Stimulated activated CD4-positive, alpha-beta T cell treated with anti-CD3 and anti-CD28 coated beads, Interleukin-2, amount 100 ng/mL, for 24 hours (primary cell): ENCODE results near the gene GRIK5.
"Not testable (repeated sequence)": the region's sequence is repeated elsewhere in the genome, so short reads cannot be mapped to it uniquely, and the experiment has no call there.

Source experiments
- DNase-seq, 2 donors: peaks; one replicate each; pipeline ENCODE4 v3.0.0-alpha.2; 2020

Gene GRIK5

DNA sequence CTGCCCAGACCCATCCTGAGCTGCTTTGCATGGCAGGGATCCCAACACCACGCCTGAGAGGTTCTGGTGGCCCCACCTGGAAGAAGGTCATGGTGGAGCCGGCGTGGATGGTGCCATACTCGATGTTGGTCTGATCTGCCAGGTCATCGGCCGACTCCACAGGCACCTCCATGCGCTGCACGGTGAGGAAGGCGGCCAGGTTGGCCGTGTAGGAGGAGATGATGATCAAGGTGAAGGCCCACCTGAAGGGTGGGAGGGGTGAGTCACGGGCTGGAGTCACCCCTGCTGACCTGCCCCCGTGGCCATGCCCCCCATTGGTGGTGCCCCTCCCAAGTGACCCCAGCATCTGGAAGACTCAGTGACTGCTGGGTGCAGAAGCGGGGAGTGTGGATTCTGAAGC lies 63.4 kb downstream of the GRIK5 start:
- DNase-seq: no peak

DNA sequence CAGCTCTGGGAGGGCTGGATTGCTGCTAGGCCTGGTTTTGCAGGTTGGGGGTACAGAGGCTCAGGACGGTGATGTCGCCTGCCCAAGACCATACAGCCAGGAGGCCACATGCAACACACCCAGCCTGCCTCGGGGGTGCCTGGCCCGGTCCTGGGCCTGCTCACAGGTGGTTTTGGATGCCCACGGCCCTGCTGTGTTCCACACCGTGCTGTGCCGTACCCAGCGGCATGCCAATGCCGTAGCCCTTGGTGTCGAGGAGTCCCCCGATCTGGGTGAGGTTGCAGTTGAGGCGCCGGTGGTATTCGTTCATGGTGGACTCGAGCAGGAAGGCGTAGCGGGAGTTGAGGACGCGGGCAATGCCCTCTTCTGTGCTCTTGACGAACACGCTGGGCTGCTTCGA lies 64.5 kb downstream of the GRIK5 start:
- no peak for DNase-seq

DNA sequence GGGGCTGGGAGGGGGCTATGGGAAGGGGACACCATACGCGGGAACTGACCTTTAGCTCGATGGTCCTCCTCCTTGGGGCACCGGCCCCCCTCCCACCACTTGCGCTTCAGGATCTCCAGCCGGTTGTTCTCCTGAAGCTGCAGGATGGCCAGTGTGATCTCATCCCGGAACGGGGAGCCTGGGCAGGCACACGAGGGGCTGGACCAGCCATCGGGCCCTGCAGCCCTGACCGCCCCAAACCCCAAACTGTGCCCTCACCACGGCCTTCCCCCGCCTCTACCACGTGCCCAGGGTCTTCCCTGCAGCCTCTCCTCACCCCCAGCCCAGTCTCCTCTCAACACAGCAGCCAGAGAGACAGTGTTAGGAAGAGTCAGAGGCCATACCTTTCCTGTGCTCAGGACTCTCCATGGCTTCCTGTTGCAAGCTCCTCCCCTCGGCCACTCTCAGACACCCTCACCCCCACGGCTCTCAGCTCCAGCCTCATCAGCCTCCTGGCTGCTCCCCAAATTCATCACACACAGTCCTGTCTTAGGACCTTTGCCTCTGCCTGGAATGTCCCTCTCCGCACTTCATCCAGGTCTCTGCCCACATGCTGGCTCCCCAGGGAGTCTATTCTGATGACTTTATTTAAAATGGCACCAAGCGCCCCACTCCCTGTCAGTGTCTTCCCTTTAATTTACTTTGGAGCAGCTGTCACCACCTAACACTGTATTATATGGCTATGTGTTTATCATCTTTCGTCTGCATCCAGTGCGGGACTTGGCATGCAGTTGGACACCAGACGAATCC lies 66.3 kb downstream of the GRIK5 start:
- no peak for DNase-seq

DNA sequence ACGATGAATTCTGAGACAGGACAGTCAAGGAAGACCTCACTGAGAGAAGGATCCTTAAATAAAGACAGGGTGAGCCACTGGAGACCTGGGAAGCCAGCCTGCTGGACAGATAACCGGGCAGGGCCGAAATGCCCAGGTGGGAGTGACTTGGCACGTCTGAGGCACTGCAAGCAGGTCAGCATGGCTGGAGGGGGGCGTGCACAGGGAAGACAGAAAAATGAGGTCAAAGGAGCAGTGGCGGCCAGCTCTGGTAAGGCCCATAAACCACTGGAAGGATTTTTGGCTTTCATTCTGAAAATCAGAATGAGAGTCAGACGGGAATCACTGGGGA lies 70.2 kb downstream of the GRIK5 start:
- DNase-seq: no peak

DNA sequence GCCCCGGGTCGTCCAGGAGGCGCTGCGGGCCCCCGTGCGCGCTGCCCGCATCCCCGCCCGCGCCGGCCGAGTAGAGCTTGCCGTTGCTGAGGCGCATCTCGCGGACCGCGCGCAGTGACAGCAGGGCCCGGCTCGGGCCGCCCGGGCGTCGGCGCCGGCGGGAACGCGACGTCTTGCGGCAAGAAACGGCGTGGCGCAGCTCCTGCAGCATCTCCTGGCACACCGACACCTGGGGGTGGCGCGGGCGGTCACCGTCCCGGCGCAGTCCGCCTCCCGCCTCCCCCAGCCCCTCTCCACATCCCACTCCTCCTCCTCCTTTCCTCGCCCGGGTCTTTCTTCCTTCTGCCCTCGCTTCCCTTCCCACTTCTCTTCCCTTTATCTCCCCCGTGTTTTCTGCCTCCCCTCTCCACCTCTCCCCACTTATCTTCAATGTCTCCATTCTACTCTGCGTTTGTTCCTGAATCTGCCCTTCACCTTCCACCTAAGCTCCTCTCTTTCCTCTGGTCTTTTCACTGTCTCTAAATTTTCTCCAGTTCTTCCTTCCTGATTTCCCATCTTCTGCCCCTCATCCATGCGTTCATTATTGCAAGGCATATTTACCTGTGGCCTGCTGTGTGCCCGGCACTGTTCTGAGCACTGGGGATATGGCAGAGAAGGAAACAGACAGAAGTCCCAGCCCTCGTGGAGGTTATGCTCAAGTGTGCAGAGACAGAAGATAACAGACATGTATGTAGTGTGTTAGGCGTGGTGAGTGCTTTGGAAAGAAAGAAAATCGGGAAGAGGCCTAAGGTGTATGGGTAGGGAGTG lies 70.7 kb downstream of the GRIK5 start:
- peak in 1 of 2 donors; percentile 37 for DNase-seq

DNA sequence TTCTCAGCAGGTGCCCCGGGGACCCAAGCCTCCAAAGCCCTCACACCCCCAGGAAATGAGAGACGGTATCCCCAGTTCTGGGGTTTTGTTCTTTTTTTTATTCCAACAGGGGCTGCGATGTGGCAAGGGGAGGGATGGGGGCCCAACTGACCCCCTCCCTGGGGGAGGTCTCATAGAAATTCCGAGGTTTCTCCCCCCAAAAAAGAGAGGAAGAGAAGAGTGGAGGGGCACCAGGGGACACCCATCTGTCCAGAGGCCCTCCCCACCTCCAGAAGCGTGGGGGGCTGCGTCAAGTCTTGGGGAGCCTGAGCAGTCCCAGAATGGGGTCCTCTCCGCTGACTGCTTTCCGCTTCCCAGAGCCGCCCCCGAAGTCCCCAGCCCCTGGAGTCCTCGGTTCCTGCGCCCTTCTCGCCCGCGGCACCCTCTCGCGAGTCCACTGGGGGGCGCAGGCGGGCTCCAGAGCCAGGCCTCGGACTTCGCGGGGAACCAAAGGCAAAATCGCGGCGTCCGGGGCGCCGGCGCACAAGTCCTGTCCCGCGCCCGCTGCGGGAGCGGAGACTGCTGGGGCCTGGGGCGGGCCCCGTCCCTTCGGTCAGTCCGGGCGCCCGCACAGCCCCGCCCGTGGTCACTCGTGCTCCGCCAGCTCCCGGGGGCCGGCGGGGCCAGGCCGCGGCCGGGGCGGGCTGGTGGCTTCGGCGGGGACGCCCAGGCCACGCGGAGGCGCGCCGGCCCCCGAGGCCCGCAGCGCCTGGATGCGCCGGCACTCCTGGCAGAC lies 71.6 kb downstream of the GRIK5 start:
- DNase-seq: peak; percentile 42 to 70

DNA sequence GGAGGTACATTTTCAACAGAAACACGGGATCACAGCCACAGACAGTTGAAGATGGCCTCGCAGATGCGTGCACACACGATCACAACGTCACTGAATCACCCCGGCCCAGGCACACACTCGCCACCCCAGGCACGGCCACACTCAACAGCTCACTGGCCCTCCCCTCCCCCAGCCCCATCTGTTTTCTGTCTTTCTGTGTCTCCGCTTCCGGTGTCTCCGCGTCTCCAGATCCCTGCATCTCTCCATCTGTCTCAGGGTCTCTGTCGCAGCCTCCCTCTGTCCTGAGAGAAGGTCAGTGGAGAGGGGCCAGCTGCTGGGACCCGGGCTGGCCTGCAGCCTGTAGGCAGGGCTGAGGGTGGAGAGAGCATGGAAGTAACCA lies 72.2 kb downstream of the GRIK5 start:
- peak in 1 of 2 donors; percentile 12 for DNase-seq

DNA sequence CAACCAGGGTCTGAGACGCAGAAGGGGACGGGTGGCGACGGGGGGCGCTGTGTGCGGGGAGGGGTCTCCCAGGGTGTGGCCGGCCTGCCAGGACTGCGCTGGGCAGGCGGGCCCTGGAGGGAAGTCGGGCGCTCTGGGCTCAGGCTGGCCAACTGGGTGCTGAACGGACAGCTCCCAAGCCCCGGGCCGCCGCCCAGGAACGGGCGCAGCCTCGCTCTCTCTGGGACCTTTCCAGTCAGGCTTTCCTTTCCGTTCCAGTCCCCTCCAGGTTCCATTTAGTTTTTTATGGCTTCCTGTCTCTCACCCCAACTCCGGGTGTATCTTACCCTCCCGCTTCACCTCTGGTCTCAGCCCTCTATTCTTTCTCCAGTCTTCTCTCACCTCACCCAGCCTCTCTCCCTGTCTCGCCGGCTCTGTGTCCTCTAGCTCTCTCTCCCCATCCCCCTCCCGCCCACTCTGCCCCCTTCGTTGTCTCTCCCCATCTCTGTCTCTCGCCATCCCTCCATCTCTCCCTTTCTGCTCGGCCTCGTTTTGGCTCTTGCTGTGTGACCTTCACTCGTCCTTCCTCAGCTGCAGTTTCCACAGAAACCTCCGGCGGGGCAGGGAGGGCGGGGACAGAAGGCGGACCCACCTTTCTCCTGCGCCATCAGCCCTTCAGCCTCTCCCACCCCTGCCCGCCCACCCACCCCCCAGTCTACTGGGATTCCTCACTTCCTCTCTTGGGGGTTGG lies 72.7 kb downstream of the GRIK5 start:
- peak; percentile 53 to 55 for DNase-seq

DNA sequence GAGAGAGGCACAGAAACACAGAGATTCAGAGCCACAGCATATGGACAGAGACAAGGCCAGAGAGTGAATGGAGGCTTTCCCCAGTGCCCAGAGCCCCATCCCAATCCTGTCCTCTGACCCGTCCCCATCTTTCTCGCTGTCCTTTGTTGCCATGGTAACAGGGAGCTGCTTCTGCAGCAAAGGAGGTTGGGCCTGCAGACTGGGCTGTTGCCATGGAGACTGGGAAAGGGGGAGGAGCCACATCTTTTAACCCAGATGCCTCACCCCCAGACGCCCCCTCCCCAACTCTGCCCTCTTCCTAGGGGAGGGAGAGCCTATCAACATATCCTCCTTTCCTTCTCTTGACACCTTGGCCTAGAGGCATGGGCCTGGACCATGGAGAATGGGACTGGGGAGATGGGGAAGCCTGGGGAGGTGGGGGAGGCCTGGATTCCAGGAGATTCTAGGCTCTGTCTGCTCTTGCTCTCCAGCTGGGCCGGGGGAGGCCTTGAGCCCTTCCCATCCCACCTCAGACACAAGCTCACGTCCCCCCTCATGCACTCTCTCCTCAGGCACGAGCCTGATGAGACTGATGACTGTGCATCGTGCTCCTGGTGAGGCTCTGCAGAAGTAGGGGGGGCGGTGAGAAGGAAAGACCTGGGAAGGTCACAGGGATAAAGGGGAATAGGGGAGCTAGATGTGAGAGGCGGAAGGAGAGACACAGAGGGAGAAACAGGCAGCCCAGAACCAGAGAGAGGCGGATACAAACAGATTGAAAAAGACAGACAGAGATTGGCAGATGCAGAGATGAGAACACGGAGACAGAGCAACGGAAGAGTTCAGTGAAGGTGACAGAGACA lies 73.8 kb downstream of the GRIK5 start:
- DNase-seq: no peak

DNA sequence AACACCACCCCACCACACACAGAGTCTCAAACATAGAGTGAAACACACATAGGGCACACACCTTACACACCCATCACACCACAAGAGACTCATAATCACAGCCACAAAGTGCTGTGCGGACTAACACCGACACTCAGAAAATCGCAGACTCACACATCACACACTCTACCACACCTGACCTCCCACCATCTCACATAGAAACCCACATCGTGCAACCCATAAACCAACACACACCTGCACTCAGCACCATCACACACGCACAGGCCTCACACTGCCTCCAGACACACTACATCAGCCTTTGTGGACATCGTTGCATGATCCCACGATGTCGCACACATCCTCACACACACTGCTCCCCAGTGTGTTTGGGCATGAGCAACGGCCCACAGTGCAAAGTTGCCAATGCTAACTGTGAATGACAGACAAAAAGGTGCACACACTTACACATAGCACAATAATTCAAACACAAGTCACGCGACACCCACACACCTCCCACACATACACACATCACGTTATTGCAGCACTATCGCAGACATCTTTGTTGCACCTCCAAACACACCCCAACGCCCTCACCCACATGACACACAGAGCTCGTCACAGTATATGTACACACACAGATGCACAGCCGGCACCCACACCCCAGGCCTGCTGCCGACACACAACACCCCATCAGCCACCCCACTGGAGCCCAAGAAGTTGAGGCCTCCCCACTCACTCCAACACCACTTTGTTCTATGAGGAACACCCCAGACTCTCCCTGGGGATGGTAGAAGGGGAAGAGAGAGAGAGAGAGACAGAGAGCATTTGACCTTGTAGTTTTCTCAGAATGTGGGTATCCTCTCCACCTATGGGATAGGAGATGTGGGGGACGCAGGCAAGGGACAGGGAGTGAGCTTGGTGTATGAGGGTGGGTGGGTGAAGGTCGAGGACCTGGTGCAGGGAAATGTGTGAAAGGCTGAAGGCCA lies 74.7 kb downstream of the GRIK5 start:
- DNase-seq: no peak

DNA sequence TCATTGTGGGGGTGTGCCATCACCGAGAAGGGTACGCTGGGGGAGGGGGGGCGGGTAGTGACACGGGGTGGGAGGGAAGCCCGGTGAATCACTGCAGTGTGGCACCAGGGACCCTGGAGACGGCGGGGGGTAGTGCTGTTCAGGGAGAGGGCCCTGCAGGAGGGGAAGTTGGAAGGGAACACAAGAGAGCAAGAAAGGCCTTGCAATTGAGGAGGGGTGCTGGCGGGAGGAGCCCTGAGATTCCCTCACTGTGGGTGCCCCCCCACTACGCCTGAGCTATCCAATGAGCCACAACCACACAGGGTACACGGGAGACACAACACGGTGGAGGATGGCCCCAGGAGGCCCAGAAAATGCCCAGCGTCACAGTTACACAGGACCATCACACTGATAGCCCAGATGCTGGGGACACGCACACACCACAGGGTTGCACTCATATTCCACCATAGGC lies 75.5 kb downstream of the GRIK5 start:
- peak in 1 of 2 donors; percentile 22 for DNase-seq

DNA sequence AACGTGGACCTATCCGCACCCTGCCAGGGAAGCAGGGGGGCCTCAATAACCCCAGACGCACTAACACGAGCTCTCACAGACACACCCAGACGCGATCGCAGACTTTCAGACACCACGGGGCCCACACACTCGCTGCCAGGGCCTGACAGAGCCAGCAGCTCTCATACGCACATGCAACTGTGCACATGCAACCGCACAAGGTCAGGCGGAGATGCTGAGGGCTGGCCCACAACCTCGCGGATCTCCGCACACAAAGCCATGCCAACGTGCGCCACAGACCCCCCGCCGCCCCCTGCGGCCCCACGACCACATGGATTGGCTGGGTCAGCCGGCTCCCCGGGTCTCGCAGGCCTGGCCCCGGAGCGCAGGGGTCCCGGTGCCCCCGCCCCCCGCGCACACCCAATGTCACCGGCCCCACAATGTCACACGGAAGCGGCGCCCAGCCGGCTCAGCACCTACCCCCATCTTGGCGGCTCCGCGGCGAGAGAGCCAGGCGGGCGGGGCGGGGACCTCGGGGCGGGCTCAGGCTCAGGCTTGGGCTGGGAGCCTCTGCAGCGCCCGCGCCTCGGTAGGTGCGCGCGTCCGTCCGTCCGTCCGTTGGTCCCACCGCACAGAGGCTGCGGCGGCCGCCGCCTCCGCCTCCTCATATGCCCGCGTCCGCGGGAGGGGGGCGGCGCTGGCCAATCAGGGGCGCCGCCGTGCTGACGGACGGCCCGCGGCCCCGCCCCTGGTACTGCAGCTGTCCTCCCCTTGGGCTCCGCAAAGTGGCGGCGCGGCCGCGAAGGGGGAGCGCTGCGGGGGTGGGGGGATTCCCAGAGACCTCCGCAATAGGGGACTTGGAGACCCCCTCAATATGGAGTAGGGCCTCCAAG lies 76.2 kb downstream of the GRIK5 start, which contains the start of gene ATP1A3:
TSS of gene ATP1A3 (minus strand) at position 619 of the 872 bp plus-strand sequence. CDS start at position 465, 154 bp downstream.
- DNase-seq: peak; percentile 64 to 72

DNA sequence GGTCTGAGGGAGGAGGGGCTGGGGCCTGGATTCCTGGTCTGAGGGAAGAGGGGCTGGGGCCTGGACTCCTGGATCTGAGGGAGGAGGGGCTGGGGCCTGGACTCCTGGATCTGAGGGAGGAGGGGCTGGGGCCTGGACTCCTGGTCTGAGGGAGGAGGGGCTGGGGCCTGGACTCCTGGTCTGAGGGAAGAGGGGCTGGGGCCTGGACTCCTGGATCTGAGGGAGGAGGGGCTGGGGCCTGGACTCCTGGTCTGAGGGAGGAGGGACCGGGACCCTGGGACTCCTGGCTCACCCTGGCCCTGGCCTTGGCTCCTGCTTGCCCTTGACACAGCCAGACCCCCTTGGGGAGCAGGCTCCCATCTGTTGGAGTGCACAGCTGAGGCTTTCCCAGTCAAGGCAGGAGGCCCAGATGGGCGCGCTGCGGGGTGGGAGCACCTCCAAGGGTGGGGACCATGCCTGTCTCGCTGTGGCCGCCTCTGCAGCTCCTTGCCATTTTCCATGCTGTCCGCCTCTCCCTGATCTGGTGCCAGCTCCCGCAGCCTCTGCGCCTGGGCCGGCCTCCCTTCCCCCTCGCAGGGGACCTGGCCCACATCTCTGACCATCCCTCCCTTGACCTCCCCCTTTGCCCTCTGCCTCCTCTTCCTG lies 78.0 kb downstream of the GRIK5 start:
- not testable (repeated sequence) for DNase-seq

DNA sequence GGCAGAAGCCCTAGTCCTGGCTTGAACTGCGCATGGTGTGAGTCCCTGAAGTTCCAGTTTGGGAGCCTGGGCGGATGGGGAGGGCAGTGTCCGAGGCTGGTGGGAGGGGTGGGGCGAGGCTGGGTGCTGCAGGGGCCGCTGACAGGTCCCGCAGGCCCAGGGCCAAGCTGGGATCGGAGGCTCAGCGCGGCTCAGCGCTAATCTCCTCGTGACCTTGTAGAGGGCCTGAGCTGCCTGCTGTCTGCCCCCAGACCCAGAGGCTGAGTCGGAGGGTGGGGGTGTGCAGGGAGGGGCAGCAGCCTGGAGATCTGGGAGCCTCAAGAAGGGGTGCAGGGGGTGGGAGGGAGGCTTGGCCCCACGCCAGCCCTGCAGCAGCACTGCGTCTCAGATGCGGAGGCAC lies 79.0 kb downstream of the GRIK5 start:
- DNase-seq: no peak

DNA sequence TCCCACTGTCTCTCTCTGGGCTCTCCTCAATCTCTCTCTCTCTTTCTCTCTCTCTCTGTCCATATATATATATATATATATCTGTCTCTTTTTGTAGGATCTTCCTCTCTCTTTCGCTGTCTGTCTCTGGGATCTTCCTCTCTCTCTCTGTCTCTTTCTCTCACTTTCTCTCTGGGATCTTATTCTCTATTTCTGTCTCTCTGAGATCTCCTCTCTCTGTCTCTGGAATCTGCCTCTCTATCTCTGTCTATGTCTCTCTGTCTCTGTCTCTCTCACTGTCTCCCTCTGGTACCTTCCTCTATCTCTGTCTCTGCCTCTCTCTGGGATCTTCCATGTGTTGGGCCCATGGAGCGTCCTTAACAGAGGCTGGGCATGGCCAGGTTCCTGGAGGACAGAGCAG lies 79.4 kb downstream of the GRIK5 start:
- DNase-seq: no peak

DNA sequence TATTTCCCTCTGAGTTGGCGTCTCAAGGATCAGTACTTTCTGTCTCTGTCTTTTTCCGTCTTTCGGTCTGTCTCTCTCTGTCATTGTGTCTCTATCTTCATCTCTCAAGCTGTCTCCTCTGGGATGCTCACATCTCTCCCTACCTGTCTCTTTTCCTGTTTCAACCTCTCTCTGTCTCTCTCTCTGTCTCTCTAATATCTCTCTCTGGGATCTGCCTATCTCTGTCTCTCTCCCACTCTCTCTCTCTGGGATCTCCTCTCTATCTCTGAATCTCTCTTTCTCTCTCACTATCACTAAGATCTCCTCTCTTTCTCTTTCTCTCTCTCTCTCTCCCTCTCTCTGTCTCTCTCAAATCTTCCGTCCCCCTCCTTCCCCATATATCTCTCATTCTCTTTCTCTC lies 80.0 kb downstream of the GRIK5 start:
- no peak for DNase-seq

DNA sequence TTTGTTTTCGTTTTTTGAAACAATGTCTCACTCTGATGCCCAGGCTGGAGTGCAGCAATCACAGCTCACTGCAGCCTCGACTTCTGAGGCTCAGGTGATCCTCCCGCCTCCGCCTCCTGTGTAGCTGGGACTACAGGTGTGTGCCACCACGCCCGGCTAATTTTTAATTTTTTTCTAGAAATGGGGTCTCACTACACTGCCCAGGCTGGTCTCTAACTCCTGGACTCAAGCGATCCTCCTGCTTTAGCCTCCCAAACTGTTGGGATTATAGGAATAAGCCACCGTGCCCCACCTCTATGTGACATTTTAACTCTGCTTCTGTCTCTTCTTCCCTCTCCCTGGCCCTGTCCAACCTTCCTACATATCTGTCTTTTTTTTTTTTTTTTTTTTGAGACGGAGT lies 81.1 kb downstream of the GRIK5 start:
- DNase-seq: no peak

DNA sequence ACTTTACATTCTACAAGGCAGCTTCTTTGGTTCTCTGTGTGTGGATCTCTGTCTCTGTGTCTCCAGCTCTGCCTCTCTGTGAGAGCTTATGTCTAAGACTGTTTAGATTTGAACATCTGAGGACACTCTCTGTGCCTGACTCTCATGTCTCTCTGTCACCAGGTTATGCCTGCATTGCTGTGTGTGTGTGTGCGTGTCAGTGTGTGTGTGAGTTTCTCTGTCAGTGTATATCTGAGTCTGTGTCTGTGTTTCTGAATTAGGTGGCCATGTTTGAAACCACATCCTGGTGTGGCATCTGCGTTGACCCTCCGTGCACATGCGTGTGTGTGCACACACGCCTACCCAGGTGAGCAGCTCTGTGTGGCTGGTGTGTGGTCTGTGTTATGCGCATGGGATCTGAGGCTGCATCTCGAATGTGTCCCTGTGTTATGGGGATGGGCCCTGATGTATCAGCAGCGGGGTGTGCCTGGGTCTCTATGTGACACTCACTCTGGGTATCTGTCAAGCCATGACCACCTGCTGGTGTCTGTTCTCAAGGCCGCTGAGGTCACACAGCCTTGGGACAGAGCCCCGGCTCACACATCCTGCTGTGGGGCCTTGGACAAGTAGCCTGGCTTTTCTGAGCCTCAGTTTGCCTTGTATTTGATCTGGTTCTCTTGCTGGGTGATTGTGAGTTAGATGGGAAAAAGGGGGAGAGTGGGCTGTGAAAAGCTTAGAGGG lies 82.7 kb downstream of the GRIK5 start:
- no peak for DNase-seq
